ENCODE data around the gene MTMR4. TPM values are rescaled to one million over a fixed set of nuclear protein-coding genes. Genes with fewer than 3 reads are reported as not detected.
"Not testable (repeated sequence)": the region's sequence is repeated elsewhere in the genome, so short reads cannot be mapped to it uniquely, and the experiment has no call there.

The MTMR4 gene
- total and polyA plus RNA-seq, 2 experiments from 2014 or later, result 11.1 to 42.2 TPM

DNA sequence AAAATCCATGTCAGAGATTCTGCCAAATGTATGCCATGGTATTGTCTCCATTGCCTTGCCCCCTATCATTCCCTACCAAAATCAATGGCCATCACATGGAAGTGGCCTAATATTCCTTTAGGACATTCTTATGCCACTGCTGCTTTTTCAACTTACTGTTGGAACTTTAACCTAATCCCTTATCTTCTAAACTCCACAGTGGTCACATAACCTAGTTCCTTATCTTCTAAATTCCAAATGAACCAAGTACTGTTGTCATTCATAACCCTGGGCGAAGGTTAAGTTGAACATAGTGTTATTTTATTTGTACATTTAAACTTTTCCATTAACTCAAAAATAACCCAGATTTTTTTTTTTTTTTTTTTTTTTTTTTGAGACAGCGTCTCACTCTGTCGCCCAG is 29.8 kb downstream of the MTMR4 start (continued):
- TF ChIP-seq STAT1 (IDR thresholded peaks at IDR 0.05; ENCODE audit: unreplicated experiment), result no peak

DNA sequence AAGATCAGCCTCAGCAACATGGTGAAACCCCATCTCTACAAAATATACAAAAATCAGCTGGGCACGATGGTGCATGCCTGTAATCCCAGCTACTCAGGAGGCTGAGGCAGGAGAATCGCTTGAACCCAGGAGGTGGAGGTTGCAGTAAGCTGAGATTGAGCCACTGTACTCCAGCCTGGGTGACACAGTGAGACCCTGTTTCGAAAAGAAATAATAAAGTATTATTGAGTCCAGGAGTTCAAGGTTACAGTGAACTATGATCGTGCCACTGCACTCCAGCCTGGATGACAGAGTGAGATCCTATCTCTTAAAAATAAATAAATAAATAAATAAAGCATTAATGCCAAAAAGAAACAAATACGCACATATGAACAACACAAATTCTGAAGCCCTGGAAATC is 32.6 kb downstream of the MTMR4 start:
- not testable (repeated sequence) for H3K9me2 ChIP-seq (ENCODE audit: insufficient read depth); H3K4me3 ChIP-seq; H3K27ac ChIP-seq (ENCODE audit: low read depth); H3K36me3 Mint-ChIP-seq (ENCODE audit: low read depth); H3K4me1 Mint-ChIP-seq; H4K20me1 ChIP-seq (replicated peaks; ENCODE audit: insufficient read depth); H3K27ac Mint-ChIP-seq; H3K9me3 Mint-ChIP-seq; H3K4me2 ChIP-seq; DNase-seq (ENCODE audit: low spot score); H3K4me1 ChIP-seq (ENCODE audit: insufficient read depth); H2AFZ ChIP-seq; H3K4me3 Mint-ChIP-seq; H3K27me3 Mint-ChIP-seq (ENCODE audit: insufficient read depth, low read depth, poor library complexity); H3K79me2 ChIP-seq (replicated peaks; ENCODE audit: insufficient read depth); ATAC-seq; H3F3A ChIP-seq (replicated peaks; ENCODE audit: low read depth); H3K27me3 ChIP-seq (ENCODE audit: insufficient read depth); H3K36me3 ChIP-seq (ENCODE audit: insufficient read depth)

DNA sequence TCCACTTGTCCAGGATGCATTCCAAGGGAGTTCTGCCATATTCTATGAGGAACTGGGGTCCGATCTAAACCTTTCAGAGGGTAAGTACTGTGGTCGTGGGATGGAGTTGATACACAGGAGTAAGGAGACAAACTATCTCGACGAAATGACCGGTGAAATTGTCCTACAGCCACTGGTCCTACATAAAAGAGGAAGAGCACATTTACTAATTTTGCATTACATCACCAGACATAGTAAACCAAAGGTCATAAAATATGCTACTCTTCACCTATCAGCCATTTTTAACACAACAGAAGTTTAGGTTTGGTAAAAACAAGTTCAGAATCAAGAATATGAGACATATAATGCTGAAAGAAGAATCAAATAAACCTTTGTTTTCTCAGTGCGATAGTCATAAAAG is 34.3 kb downstream of the MTMR4 start:
- no peak for ATAC-seq
- Histone ChIP-seq H3K4me3 (no peak overlapping the region), H3K27me3 (ENCODE audit: insufficient read depth) (no peaks in the 10 kb centered on the region), H3K4me1 (ENCODE audit: insufficient read depth) (no peaks in the 10 kb centered on the region), H3K4me2 (no peak overlapping the region), H3F3A (replicated peaks; ENCODE audit: low read depth) (no peaks in the 10 kb centered on the region), H3K9me2 (ENCODE audit: insufficient read depth) (no peaks in the 10 kb centered on the region), H2AFZ (no peak overlapping the region), H4K20me1 (replicated peaks; ENCODE audit: insufficient read depth) (no peaks in the 10 kb centered on the region), H3K36me3 (ENCODE audit: insufficient read depth) (no peaks in the 10 kb centered on the region), H3K79me2 (replicated peaks; ENCODE audit: insufficient read depth) (no peaks in the 10 kb centered on the region), H3K27ac (ENCODE audit: low read depth) (no peak overlapping the region)
- H3K9me3 Mint-ChIP-seq, result no peaks in the 10 kb centered on the region
- no peaks in the 10 kb centered on the region for H3K36me3 Mint-ChIP-seq (ENCODE audit: low read depth)
- DNase-seq (ENCODE audit: low spot score), result no peak
- no peak overlapping the region for H3K4me3 Mint-ChIP-seq
- H3K27ac Mint-ChIP-seq, result no peak overlapping the region
- no peaks in the 10 kb centered on the region for H3K27me3 Mint-ChIP-seq (ENCODE audit: insufficient read depth, low read depth, poor library complexity)
- no peaks in the 10 kb centered on the region; the same call in 2 of the 3 replicates for H3K4me1 Mint-ChIP-seq
- no peak for TF ChIP-seq EZH2phosphoT487 (IDR thresholded peaks at IDR 0.05; ENCODE audit: unreplicated experiment)
- no peak for TF ChIP-seq NANOG (IDR thresholded peaks at IDR 0.05; ENCODE audit: borderline replicate concordance)
- TF ChIP-seq, protein P1, sequence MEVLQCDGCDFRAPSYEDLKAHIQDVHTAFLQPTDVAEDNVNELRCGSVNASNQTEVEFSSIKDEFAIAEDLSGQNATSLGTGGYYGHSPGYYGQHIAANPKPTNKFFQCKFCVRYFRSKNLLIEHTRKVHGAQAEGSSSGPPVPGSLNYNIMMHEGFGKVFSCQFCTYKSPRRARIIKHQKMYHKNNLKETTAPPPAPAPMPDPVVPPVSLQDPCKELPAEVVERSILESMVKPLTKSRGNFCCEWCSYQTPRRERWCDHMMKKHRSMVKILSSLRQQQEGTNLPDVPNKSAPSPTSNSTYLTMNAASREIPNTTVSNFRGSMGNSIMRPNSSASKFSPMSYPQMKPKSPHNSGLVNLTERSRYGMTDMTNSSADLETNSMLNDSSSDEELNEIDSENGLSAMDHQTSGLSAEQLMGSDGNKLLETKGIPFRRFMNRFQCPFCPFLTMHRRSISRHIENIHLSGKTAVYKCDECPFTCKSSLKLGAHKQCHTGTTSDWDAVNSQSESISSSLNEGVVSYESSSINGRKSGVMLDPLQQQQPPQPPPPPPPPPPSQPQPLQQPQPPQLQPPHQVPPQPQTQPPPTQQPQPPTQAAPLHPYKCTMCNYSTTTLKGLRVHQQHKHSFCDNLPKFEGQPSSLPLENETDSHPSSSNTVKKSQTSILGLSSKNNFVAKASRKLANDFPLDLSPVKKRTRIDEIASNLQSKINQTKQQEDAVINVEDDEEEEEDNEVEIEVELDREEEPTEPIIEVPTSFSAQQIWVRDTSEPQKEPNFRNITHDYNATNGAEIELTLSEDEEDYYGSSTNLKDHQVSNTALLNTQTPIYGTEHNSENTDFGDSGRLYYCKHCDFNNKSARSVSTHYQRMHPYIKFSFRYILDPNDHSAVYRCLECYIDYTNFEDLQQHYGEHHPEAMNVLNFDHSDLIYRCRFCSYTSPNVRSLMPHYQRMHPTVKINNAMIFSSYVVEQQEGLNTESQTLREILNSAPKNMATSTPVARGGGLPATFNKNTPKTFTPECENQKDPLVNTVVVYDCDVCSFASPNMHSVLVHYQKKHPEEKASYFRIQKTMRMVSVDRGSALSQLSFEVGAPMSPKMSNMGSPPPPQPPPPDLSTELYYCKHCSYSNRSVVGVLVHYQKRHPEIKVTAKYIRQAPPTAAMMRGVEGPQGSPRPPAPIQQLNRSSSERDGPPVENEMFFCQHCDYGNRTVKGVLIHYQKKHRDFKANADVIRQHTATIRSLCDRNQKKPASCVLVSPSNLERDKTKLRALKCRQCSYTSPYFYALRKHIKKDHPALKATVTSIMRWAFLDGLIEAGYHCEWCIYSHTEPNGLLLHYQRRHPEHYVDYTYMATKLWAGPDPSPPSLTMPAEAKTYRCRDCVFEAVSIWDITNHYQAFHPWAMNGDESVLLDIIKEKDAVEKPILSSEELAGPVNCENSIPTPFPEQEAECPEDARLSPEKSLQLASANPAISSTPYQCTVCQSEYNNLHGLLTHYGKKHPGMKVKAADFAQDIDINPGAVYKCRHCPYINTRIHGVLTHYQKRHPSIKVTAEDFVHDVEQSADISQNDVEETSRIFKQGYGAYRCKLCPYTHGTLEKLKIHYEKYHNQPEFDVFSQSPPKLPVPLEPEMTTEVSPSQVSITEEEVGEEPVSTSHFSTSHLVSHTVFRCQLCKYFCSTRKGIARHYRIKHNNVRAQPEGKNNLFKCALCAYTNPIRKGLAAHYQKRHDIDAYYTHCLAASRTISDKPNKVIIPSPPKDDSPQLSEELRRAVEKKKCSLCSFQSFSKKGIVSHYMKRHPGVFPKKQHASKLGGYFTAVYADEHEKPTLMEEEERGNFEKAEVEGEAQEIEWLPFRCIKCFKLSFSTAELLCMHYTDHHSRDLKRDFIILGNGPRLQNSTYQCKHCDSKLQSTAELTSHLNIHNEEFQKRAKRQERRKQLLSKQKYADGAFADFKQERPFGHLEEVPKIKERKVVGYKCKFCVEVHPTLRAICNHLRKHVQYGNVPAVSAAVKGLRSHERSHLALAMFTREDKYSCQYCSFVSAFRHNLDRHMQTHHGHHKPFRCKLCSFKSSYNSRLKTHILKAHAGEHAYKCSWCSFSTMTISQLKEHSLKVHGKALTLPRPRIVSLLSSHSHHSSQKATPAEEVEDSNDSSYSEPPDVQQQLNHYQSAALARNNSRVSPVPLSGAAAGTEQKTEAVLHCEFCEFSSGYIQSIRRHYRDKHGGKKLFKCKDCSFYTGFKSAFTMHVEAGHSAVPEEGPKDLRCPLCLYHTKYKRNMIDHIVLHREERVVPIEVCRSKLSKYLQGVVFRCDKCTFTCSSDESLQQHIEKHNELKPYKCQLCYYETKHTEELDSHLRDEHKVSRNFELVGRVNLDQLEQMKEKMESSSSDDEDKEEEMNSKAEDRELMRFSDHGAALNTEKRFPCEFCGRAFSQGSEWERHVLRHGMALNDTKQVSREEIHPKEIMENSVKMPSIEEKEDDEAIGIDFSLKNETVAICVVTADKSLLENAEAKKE (CRISPR knock-in tag; IDR thresholded peaks at IDR 0.05), result no peak
- no peak for TF ChIP-seq STAT1 (IDR thresholded peaks at IDR 0.05; ENCODE audit: unreplicated experiment)
- TF ChIP-seq EZH2 (IDR thresholded peaks at IDR 0.05; ENCODE audit: low read depth, unreplicated experiment), result no peak
- TF ChIP-seq, protein P2, sequence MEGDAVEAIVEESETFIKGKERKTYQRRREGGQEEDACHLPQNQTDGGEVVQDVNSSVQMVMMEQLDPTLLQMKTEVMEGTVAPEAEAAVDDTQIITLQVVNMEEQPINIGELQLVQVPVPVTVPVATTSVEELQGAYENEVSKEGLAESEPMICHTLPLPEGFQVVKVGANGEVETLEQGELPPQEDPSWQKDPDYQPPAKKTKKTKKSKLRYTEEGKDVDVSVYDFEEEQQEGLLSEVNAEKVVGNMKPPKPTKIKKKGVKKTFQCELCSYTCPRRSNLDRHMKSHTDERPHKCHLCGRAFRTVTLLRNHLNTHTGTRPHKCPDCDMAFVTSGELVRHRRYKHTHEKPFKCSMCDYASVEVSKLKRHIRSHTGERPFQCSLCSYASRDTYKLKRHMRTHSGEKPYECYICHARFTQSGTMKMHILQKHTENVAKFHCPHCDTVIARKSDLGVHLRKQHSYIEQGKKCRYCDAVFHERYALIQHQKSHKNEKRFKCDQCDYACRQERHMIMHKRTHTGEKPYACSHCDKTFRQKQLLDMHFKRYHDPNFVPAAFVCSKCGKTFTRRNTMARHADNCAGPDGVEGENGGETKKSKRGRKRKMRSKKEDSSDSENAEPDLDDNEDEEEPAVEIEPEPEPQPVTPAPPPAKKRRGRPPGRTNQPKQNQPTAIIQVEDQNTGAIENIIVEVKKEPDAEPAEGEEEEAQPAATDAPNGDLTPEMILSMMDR (conservative IDR thresholded peaks at IDR 0.05; ENCODE audit: low read depth in 2 of 2), result no peak
- TF ChIP-seq ZNF331 (CRISPR knock-in tag; IDR thresholded peaks at IDR 0.05; ENCODE audit: low read depth), result no peak
- TF ChIP-seq JUNB (IDR thresholded peaks at IDR 0.05; ENCODE audit: unreplicated experiment), result no peak
- TF ChIP-seq ZNF114 (CRISPR knock-in tag; IDR thresholded peaks at IDR 0.05), result no peak
- TF ChIP-seq, protein P3, sequence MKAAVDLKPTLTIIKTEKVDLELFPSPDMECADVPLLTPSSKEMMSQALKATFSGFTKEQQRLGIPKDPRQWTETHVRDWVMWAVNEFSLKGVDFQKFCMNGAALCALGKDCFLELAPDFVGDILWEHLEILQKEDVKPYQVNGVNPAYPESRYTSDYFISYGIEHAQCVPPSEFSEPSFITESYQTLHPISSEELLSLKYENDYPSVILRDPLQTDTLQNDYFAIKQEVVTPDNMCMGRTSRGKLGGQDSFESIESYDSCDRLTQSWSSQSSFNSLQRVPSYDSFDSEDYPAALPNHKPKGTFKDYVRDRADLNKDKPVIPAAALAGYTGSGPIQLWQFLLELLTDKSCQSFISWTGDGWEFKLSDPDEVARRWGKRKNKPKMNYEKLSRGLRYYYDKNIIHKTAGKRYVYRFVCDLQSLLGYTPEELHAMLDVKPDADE (IDR thresholded peaks at IDR 0.05), result no peak
- no peak for TF ChIP-seq POLR2AphosphoS5 (IDR thresholded peaks at IDR 0.05; ENCODE audit: low read depth)

Data from GM23338 (cell line).